ENCODE measurements around the gene TMCC3.
"Not testable (repeated sequence)": the region's sequence is repeated elsewhere in the genome, so short reads cannot be mapped to it uniquely, and the experiment has no call there.

TMCC3 gene

DNA sequence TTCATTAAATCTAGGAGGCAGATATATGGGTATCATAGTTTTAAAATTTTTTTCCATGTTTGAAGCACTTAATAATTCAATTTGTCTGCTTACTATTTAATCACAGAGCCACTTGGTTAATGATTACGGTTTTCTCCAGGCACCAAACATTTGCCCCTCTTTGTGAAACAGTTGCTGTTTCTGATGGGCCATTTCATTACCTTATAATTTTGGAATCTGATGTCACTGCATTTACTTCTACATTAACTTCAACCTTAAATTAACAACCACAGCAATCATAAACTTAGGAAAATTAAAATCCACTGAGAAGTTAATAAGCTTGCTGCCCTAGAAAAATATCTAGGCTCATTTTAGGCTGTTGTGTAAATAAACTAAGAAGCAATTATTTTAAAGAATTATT lies 17.0 kb downstream of the TMCC3 start:
- no peak for DNase-seq

DNA sequence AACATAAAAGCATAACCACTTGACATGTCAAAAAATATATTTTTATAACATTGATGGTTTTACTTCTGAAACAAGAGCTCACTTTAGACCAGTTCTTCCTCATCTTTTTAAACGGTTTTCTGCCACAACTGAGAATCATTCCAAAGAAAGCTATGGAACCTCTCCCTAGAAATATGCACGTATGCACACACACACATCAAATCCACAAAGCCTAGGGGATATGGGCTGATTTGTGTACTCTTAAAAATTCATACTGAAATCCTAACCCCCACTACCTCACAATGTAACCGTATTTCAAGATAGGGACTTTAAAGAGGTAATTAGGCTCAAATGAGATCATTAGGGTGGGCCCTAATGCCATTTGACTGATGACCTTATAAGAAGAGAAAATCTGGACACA lies 19.3 kb downstream of the TMCC3 start:
- no peak for DNase-seq

DNA sequence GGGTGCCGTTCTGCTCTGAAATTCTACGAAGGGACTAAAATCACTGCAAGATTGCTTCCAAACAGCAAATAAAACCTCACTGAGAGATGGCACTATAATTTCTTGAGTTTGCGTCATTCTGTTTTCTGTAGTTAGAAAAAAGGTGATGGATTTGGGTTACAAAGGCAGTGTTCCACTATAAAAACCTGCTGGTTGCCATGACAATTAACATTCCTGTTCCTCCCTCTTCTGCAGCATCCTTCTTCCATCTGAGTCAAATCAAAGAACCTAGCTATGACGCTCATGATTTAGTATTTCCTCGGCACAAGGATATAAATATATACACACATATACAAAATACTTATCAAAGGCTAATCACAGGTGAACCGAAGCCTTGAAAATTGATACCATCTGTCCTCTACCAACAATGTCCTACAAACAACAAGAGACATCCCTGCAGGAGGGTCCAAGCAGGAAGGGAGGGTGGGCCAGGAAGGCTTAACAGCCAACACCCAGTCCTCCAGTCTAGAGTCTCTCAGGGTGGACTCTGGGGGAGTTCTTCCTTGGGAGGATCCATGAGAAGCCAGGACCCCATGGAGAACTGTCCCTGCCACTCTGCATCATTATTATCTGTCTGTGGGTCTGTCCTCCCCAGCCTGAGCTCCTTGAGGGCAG lies 21.4 kb downstream of the TMCC3 start:
- DNase-seq, result no peak

DNA sequence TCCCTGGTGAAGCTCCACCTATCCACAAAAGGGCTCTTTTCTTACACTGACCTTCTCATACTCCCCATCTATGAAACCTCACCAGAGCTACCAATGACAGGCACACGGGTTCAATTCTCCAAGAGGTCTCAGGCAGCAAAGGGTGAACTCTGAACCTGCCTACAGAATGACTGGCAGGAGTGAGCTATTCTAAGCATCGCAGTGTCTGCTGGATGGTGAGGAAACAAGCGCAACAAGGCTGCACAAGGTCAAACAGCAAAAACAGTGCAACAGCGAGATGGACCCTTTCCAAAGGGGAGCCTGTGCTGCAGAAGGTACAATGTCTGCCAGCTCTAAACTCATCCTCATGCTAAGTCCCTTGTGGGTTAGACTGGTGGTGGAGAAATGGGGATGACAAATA lies 22.0 kb downstream of the TMCC3 start:
- DNase-seq, result no peak

DNA sequence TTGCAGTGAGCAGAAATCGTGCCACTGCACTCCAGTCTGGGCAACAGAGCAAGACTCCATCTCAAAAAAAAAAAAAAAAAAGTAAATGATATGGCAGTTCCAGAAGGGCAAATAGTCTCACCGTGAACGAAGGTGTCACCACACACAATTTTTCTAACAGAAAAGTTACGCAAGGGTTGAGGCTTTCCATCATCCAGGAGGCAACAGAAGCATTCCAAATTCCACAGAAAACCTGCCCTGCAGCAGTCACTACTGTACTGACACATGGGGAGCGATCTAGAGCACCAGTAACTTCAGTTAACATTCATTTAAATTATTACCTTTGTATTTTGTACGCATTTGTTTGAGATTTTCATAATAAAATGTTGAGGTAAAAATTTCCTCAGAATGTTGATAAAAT lies 24.8 kb downstream of the TMCC3 start:
- DNase-seq, result no peak

DNA sequence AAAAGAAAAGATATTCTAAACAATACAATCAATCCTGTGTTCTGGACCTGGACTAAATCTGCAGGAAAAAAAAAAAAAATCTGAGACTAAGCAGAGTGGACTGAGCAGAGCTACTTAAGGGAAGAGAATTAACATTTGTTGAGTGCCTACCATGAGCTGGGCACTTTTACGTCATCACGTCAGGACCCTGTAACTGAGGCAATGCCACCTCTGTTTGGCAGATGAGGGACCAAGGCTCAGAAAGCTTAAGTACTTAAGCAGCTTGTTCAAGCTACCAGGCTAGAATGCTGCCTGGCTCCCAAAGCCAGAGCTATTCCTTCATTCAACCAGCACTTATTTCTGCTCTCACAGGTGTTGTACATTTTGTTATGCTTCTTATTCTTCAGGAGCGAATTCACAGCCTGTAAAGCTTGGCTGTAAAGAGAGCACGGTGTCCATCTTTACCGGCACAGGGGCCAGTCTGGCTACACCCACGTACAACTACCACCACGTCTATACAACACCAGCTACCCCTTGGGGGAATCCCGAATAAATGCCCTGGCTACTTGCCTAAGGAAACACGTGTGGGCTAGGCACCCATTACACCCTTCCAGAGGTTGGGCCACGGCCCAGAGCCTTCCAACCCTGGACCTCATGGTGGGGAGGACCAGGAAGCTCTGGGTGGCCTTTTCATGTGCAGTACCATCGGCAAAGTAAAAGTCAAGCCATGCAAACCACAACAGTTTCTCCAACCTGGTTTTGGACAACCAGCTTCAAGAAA lies 27.0 kb downstream of the TMCC3 start:
- no peak for DNase-seq

DNA sequence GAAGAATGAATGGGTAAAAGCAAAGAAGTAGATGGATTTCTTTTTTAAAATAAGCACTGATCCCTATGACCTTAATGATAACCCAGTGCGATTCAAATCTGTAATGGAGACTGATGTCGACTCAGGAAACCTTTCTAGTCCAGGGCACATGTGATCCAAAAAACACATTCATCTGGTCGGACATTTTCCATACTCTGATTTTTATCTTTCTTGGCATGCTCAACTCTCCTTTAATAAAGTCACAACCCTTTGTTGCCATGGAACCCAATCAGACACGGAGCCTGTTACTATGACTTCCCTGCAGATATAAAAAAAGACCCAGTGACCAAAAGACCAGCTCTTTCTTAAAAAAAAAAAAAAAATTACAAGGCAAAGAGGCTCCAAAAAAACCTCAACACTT lies 27.9 kb downstream of the TMCC3 start:
- no peak for DNase-seq

DNA sequence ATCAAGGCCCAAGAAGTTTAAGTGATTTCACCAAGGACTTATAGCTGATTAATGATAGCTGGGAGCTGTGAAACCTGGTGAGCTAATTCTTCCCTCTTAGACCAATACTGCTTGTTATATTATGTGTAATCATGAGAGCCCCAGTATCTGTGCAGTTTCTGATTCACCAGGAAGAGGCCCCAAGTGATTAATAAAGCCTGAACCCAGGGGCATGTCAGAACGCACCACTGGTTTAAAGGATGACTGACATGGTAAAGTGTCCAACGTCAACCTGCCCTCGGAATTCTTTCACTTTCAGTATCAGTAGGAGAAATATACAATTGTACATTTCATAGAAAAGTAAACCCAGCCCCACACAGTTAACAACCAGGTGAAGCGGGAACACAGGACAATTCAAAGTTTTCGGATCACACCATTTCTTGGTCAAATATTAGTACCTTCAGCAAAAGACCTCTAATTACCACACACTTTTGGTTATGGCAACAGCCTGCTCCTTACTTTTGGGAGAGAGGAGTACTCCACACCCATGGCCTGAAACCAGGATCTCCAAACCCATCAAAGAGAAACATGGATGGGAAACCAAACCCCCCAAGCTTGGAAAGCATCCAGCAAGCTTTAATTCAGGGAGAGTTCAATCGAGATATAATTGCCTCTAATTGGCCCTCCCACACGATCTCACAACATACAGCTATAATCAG lies 28.5 kb downstream of the TMCC3 start:
- no peak for DNase-seq

DNA sequence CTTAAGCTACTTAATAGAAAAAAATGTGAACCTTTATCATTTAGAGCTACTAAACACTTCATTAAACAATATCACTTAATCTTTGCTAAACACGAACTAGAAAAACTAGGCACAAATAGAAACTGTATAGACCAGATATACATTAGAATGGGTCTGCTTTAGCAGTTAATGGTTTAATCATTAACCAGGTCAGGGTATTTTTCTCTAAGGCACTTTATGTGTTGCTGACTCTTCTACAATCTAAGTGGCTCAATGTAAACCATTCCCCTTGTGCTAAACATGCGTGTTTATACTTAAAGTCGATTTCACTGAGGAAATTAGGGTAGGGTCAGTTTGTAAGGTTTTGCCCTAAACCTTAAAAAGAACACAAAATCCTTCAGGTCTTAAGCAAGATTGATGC lies 29.7 kb downstream of the TMCC3 start:
- DNase-seq, result no peak

DNA sequence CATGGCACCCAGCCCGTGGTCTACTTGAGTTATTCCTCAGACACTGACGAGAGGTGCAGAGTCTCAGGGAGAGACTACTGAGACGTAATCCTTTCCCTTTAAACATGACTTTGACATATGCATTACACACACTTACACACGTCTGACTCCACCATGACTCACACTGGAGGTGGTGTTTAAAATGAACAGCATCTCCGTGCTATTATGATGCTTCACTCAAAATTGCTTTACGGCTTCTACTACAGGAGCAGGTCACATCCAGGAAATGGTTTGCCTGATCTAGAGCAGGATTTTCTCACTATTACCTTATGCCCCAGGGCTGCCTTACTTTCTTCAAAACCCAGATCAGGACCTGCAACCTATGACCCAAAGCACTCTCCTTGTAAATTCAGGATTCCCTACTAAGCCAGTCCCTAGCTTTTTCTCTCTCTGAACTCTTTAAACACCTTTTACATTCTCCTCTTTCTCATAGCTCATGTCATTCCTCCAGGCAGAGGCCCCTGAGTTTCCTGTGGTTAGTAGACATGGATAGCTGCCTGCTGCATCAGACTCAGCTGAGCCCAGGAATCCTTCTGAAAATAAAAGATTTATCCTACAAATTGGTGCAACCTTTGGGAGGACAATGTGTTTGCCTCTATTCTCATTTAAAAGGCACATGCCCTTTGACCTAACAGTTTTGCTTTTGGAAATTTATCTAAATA lies 31.2 kb downstream of the TMCC3 start:
- DNase-seq, result peak; percentile 82

DNA sequence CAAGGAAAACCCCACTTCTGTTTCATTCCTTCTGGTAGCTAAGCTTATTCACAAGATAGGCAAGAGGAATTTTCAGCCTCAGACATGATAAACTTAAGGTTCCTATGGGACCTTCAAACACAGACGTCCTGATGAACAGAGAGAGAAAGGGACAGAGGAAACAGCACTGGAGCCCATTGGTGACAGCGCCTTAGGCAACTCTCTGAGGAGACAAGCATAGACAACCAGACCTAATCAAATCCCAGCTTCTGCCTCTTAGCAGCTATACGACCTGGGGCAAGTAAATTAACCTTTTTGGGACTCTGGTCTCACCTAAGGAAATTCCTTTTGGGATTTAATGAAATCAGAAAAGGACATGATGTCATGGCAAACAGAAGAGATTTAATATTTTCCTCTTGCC lies 33.3 kb downstream of the TMCC3 start:
- no peak for DNase-seq

DNA sequence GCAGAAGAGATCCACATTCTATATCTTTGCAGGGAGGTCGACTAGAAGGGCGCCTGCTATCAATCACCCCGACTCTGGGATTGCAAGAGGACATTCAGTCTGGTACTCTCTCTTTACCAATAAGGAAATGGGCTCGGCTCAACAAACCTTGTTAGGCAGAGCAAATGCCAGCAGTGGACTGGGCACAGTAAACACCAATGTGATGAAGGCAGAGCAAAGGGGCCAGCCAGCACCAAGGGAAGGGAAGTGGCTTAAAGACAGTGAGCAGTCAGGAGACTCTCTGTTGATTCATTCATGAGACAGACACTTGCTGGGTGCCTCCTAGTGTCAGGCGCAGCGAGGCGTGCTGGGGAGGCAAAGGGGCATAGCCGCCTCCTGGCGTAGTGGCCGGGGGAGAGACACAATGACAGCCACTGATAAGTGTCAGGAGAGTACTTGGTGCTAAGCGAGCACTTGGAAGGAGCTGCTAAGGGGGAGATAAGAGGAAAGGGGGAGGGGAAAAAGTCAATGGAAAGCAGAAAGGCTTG lies 34.1 kb downstream of the TMCC3 start:
- DNase-seq, result no peak

DNA sequence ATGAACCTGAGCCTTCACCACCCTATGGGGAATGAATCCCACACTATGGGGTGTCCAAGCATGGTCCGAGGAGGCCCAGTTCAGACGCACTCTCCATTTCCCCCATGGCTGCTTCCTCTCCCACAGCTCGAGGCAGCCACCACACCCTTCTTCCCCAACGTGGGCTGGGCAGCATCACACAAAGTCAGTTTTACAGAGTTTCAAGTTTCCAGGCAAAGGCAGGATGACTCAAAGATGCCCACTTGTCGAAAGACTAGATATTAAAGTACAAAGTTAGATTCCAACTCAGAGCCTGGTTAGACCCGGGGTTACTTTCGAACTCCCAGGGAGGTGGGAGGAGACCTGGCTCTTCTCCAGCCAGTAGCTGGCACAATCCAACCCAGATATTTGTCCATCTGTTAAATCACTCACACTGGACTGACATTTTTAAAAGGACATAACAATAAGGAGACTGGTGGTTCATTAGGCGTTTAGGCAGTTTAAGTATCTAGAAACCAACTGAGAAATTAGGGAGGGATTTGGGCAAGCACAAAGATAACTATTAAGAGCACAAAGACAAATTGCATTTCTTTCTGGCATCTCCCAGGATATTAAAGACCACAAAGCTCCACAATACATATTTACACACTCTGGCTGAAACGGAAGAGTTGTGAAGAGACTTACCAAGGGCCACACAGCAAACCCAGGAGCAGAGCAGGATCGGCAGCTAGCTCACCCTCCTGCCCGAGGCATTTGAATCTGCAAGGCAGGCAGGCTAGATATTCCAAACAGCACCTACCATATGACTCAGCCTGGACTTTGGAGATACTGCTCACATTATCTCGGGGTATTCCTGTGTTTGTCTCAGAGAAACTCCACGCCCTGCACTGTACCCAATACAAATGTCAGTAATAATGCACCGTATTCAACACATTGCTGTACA lies 34.8 kb downstream of the TMCC3 start:
- DNase-seq, result peak; percentile 15

DNA sequence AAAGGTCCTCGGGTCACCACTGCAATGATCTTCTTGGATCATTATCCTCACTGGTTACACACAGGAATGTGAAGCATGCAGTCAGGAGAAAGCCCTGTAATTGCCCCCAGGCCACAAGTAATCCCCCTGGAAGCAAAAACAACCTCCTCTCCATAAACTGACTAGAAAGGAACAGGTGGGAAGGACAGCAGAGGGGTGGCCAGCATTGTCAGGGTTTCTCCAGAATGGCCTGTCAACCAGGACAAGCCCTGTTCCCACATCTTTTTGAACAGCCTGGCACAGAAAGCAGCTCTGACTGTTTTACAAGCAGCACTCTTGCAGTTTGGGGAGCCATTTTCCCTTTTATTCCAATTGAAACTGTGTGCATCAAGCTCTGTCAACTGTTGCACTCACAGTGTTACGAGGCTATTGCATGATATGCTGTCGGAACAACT lies 36.1 kb downstream of the TMCC3 start:
- DNase-seq, result no peak

DNA sequence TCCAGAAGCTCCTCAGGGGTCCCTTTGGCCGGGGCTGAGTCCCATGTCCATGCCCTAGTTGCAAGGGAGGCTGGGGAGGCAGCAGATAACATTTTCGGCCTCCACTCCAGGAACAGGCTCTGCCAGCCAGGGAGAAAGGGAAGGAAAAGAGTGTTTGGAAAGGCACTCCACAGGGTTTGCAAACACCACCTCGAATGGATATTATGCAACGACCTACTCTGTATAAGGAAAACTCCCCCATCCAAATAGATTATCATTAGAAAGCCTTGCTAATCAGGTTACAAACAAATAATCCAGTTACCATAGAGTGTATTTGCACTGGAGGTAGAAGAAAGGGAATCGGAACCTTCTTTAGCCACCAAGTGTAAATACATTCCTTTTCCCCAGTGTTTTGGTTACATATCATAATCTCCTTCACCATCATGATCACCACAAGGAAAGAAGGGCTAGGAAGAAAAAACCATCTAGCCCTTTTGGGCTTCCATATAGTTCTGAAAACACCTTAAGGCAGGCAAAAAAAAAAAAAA lies 40.4 kb downstream of the TMCC3 start:
- DNase-seq, result no peak

DNA sequence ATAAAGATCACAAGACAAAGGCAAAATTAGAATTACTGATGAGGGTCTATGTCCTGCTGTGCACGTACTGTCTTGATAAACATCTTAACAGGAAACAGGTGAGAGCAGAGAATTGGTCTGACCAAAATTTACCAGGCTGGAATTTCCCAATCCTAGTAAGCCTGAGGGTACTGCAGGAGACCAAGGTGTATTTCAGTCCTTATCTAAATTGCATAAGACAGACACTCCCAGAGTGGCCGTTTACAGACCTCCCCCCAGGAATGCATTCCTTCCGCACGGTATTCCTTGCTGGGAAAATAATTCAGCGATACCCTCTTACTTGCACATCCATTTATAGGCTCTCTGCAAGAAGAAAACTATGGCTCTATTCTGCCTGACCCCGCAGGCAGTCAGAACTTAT lies 43.5 kb downstream of the TMCC3 start:
- not testable (repeated sequence) for DNase-seq

DNA sequence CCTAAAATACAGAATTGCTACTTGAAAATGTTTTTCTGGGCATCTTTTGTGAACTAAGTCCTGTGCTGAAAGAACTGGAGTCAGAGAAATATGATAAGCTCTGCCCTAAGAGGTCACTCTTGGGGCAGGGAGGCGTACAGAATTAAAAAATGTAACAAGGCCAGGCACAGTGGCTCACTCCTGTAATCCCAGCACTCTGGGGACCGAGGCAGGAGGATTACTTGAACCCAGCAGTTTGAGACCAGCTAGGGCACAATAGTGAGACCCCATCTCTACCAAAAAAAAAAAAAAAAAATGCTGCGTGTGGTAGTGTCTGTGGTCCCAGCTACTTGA lies 46.0 kb downstream of the TMCC3 start:
- DNase-seq, result no peak

DNA sequence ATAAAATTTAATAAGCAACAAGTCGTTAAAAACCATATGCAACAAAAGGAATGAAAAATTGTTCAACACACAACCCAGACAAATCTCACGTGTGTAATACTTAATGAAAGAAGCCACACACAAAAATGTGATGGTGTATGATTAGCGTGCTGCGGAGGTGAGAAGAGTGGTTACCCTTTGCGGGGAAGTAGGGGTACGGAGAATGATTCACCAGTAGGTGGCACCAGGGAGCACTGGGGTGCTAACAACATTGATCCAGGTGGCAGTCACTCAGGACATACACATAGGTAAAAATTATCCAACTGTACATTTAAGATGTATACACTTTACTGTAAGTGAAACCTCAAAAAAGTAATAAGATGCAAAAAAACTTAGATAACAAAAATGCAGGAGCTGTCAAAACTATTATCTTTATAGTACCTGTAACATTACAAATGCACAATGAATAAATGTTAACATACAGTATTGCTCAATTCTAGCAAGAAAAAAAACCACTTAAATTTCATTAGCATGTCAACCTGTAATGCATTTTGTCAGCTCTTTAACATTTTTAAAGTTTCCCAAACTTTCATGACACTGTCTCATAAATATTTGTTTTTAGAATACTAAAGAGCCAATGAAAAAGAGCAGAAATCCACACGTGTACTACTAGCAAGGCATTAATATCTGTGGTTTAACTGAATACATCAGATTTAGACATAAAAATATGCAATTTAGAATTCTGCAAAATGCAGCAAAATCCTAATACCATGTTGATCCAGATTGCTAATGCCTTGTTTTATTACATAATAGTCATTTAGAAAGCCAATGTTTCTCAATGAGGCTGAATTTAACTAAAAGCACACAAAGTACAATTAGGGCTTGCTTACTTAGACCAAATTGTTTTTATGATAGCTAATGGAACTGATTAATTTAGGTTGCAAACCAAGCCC lies 46.7 kb downstream of the TMCC3 start:
- no peak for DNase-seq

DNA sequence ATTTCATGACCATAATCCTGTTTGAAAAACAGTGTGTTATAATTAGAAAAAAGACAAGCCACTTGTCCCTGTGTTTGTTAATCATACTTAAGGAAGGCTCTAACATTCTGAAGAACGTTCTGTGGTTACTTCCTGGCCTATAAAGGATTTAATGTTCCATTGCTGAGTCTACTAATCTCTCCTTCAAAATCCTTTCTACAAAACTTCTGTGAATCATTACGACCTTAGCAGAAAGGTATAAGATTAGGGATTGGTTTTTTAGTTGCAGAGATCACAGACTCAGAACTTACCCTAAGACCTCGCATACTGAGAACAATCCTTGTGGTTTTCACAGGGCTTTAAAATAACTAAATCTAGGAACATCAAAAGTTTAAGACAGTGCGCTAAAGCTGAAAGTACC lies 48.3 kb downstream of the TMCC3 start:
- DNase-seq, result no peak

DNA sequence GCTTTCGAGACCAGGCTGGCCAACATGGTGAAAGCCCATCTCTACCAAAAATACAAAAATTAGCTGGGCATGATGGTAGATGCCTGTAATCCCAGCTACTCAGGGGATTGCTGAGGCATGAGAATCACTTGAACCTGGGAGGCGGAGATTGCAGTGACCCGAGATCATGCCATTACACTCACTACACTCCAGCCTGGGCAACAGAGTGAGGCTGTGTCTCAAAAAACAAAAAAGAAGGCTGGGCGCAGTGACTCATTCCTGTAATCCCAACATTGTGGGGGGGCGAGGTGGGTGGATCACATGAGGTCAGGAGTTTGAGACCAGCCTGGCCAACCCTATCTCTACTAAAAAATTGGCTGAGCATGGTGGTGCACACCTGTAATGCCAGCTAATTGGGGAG lies 49.0 kb downstream of the TMCC3 start:
- DNase-seq, result not testable (repeated sequence)

DNA sequence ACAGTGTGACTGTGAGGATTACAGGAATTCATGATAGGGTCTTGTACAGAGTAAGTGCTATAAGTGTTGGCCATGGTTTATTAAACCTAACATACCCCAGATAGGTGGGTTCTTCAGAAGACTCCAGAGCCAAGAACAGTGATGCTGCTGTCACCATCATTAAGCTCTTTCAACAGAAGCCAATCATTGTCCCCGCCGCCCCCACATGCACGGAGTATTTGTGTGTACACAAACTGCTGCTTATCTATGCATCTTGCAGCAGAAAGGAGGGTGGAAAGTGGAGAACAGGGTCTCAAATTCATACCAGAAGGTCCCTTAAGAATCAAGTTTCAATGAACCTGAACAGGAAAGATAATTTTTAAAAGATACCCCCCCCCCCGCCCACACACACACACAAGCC lies 51.2 kb downstream of the TMCC3 start:
- DNase-seq, result no peak

All from fibroblast of skin of back (primary cell).